IMR-90 (cell line): ENCODE results near the gene BTF3.

Source experiments
- BHLHE40 ChIP-seq: fragments of 150-350 bp; IDR thresholded peaks from 2 replicates; pipeline ENCODE4 v1.6.1; 2016; ENCODE audit warnings: mild to moderate bottlenecking, low read depth, low read length
- CHD1 ChIP-seq: IDR thresholded peaks from 2 replicates; pipeline ENCODE4 v1.6.1; 2012; ENCODE audit warnings: low read depth, low read length, improper control_type of control experiment
- CTCF ChIP-seq: conservative IDR thresholded peaks from 2 replicates; pipeline ENCODE4 v1.5.1; 2012; ENCODE audit warnings: mild to moderate bottlenecking, low read depth, low read length, improper control_type of control experiment
- FOS ChIP-seq: fragments of 150-350 bp; IDR thresholded peaks from 2 replicates; pipeline ENCODE4 v1.6.1; 2016; ENCODE audit warnings: low read depth, low read length
- MAFK ChIP-seq: IDR thresholded peaks from 2 replicates; pipeline ENCODE4 v1.6.1; 2012; ENCODE audit warnings: low read depth, low read length, improper control_type of control experiment
- MXI1 ChIP-seq: IDR thresholded peaks from 2 replicates; pipeline ENCODE4 v1.6.1; 2012; ENCODE audit warnings: low read depth, mild to moderate bottlenecking, low read length, moderate library complexity, borderline replicate concordance
- POLR2A ChIP-seq: IDR thresholded peaks from 2 replicates; pipeline ENCODE4 v1.6.1; 2012; ENCODE audit warnings: mild to moderate bottlenecking, low read depth, low read length
- RAD21 ChIP-seq: IDR thresholded peaks from 2 replicates; pipeline ENCODE4 v1.6.1; 2012; ENCODE audit warnings: low read length, improper control_type of control experiment
- RFX5 ChIP-seq: IDR thresholded peaks from 2 replicates; pipeline ENCODE4 v1.8.0; 2012; ENCODE audit warnings: low read depth, mild to moderate bottlenecking, low read length, moderate library complexity
- SMC3 ChIP-seq: fragments of 150-350 bp; IDR thresholded peaks from 2 replicates; pipeline ENCODE4 v1.6.1; 2016; ENCODE audit warnings: low read depth, mild to moderate bottlenecking, antibody characterized with exemption, low read length, moderate library complexity
- USF2 ChIP-seq: fragments of 150-350 bp; IDR thresholded peaks from 2 replicates; pipeline ENCODE4 v1.6.1; 2017; ENCODE audit warnings: mild to moderate bottlenecking, antibody characterized with exemption, low read length, low read depth

GRCh38 chr5:73495772-73496335 is 2.4 kb upstream of the BTF3 start:
- TF ChIP-seq CTCF = no peak
- TF ChIP-seq RAD21 = no peak
- TF ChIP-seq POLR2A = no peak
- TF ChIP-seq SMC3 = no peak
- TF ChIP-seq MXI1 = no peak
- TF ChIP-seq BHLHE40 = no peak
- no peak for TF ChIP-seq FOS
- no peak for TF ChIP-seq CHD1
- no peak for TF ChIP-seq MAFK
- TF ChIP-seq USF2 = no peak
- no peak for TF ChIP-seq RFX5
